Fibroblast of skin of right quadriceps (primary cell): Measurements from ENCODE around the gene MCC.

Experiments
- DNase-seq: peaks from one replicate; pipeline ENCODE4 v3.0.0-alpha.2; 2013

MCC gene

GRCh38 chr5:113267361-113267900 lies 220.8 kb downstream of the MCC start:
- DNase-seq: no peak

DNA sequence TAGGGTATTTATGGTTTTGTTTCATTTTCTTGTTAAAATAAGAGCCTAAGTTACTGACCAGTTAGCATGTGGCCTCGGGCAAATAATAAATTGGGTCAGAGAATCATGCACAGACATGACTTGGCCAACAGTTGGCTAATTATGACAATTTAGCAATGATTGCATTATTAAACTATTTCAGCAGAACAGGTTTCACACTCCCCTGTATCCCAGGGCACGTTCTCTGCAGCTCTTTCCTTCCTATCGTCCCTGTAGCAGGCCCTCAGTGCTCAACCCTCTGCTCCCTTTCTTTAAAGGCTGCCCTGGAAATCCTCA lies 221.4 kb downstream of the MCC start:
- no peak for DNase-seq

- DNase-seq: no peak
Measured at GRCh38 chr5:113266227-113266912, 221.9 kb downstream of the MCC start.

DNA sequence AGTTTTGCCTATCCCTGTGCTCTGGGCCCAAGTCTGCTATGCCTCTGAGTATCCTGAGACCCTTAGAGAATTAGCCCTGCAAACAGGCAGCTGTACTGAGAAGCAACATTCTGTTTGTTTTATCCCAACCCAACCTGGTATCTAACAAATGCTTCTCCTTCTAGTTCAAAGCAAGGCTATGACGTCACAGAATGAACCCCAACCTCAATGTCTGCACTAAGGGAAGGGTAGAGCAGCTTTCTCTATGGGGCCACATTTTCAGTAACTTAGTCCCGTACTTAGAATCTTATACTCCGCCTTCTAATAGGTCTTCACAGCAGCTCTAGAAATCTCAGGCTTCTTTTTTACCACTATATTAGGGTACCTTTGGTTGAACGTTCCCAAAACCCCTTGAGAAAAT lies 223.1 kb downstream of the MCC start:
- no peak for DNase-seq

DNA sequence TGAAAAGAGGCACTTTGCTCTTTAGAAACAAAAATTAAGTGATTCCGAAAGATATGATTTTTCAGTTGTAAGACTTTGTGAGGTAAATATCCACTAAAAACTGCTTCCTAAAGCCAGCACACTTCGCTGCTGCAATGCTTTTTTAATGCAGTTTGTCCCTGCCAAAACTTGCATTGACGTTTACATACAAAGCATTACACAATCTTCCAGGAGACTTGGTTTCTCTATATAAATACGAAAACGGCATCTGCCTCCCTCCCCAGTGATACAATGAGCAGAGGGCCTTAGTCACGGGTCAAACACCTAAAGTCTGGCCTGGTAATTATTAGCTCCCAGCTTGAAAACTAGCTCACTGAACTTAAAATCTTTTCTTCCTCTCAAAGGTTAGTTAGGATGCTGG lies 224.2 kb downstream of the MCC start:
- peak; percentile 32 for DNase-seq

GRCh38 chr5:113263545-113263944 lies 224.7 kb downstream of the MCC start:
- DNase-seq: no peak

DNA sequence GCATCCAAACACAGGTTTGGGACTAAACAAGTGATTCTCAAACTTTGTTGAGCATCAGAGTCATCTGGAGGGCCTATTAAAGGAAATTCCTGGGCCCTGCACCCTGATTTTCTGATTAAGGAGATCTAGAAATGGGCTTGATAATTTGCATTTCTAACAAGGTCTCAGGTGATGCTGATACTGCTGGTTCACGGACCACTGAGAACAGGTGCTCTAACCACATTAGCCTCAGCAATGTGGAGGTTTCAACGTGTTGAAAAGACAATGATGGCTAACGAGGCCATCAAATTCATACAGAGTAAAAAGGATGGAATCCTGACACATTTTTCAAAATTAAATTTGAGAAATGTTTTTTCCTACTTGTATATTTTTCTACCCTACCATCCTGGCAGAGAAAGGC lies 225.6 kb downstream of the MCC start:
- DNase-seq: no peak

DNA sequence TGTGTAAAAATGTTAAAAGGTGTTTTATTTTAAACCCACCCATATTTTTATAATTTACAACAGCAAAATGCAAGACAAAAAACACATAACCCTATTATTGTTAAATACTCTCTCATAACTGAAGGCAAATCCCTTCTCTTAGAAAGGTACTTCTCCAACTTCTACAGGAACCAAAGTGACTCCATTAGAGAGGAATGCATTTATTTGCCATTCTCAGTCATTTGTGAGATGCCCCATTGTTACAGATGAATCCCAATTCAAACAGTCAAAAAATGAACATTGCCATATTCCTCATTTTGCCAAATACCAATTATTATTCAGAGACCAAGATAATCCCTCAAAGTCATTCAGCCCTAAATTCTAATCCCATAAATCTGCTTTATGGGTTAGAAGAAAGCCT lies 229.2 kb downstream of the MCC start:
- no peak for DNase-seq

DNA sequence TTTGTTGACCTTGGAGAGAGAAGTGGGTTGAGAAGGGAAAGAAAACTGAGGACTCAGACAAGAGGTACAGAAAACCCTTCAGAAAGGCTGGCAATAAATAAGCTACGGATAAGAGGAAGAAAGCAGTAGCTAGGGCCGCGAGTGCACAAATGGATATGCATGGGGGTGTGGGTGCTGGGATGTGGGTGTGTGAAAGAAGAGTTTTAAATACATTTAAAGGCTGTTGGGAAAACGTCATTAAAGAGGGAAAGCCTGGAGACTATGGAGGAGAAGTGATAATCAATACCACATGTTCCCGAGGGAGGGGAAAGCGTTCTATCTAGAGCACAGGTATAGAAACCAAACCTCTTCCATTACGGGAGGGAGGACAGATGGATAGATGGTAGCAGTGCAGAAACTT lies 230.7 kb downstream of the MCC start:
- DNase-seq: no peak

DNA sequence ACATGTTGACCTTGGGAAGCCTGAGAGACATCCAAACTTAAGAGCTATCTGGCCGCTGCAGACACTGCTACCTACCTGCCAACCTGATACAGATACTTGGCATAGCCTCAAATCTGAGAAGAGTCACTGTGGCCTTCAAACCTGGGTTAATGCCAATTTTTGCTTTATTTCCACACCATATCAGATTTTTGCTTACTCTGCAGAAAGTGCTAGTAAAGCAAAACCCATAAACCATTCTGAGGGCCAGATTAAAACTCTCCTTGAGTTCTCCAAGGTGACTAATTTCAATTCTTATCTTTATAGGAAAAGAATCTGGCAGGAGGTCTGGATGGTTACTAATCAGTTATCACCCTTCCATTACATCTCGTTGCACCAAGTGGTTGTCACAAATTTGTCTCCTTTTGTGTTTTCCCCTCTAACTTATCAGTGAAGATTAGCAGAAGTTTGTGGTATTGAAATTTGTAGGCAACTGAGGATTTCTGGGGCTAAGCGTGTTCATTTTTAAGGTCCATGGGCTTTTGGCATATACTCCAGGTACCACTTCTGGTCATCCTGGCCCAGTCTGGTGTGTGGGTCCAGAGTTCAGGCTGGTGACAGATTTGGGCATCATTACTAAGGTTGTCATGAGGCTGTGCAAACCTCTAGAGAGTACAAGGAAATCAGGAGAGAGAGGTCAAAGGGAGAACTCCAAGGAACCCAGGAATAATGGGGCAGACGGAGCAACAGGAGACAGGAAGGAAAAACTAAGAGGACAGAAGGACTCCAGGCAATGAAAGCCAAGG lies 231.4 kb downstream of the MCC start:
- DNase-seq: no peak

DNA sequence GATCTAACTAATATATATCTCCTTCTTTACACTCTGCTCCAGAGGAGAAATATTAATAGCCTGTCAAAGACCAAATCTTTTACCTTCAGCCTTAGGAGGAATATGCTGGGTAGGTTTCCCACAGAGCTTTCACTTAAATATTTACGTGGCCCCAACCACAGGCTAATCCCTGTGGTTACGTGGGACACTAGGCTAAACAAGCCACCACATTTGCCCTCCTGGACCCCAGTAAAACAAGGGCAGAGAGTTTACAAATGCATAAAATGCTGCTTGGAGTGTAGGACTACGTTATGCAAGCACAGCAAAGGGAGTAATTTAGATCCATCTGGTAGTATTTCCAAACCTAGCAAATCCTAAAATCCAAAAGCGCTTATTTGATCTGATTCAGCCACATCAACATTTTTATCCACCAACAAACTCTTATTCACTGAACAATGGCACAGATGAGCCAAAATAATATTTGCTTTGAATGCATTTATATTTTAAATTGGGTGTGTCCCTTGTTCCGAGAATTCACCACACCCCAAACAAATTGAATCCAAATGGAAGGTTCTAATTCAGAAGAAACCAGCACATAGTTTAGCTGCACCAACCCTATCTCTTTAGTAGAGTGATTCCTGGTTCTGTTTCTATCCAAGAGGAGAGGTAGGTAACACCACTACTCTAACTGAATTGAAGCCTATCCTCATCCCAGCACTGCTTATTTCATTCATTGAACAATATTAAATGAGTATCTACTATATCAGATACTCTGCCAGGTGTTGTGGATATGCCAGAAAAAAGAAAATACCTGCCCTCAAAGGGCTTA lies 232.5 kb downstream of the MCC start:
- no peak for DNase-seq

- no peak for DNase-seq
Measured at GRCh38 chr5:113255105-113255504, 233.1 kb downstream of the MCC start.

DNA sequence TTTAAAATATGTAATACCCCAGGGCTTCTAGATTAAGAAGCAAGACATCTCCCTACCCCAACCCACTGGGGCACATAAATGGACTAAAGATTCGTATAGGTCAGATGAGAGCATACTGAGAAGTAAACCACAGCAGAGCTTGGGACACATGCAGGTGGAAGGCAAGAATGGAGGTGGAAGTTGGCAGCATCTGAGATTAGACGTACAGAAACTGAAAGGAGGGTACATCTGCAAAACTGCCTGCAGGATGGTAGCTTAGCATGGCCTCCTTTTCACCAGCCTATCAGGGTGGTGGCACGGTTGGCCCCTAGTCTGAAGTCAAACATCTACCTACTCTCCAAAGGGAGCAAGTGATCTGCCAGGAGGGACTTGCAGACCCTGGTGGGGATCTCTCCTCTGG lies 235.2 kb downstream of the MCC start:
- DNase-seq: no peak

- DNase-seq: no peak
Measured at GRCh38 chr5:113252066-113252465, 236.2 kb downstream of the MCC start.

- peak; percentile 80 for DNase-seq
Measured at GRCh38 chr5:113250341-113250953, 237.8 kb downstream of the MCC start.

- DNase-seq: no peak
Measured at GRCh38 chr5:113249206-113249605, 239.0 kb downstream of the MCC start.

- DNase-seq: peak; percentile 72
Measured at GRCh38 chr5:113246361-113246870, 241.8 kb downstream of the MCC start.

DNA sequence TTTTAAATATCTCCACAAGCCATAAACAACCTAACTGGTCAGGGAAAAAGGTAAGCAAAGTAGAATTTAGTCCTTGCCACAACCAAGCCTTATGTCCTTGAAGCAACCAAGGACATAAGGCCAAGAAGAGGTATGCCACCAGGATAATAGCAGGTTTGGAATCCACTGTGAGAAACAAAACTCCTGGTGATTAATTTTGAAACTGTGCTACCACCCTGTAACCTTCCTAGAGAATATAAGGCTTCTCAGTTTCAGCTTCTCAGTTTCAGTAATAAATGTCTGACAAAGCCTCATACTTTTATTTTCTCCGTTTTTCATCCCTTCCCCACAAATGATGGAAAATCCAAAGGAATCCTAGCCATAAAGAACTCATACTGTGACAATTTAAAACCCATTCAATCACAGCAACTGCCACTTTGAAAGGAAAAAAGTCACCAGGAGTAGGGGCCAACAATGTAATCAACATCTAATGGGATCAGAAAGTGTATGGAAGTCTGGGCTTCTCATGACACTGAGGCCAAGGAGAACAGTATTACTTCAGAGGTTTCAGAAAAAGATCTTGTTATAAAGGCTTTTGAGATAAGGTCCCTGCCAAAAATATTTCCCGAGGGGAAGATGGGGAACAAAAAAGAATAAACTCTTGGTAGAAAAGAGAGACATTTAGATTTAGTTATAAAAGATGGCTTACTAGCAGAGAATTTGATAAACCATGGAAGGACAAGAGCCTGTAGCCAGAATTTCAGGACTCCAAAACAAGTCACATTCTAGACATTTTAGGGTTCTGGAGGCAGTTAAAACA lies 242.6 kb downstream of the MCC start:
- DNase-seq: no peak

DNA sequence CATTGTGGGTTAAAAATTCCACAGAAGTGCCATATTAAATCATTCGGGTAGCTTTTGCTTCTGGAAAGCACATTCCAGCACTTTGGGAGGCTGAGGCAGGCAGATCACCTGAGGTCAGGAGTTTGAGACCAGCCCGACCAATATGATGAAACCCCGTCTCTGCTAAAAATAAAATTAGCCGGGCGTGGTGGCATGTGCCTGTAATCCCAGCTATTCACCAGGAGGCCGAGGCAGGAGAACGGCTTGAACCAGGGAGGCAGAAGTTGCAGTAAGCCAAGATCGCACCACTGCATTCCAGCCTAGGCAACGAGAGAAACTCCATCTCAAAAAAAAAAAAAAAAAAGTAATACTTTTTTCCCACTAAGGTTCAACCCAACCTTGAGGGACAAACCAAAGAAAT lies 243.3 kb downstream of the MCC start:
- DNase-seq: no peak

DNA sequence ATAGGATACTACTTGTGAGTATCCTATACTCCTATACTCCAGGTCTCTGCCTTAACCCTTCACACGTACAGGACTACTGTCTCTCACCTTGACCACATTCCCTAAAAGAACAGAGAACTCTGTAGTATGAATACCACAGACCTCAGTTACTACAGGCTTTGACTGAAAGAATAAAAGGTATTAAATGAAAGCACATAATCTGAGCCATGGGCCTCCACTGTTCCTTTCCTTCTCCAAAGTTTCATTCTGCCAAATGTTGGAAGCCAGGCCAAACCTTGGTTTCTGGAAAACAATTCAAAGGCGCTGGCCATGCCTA lies 244.9 kb downstream of the MCC start:
- no peak for DNase-seq

GRCh38 chr5:113242481-113243348 lies 245.5 kb downstream of the MCC start:
- peak; percentile 28 for DNase-seq
